ENCODE results near the gene MARK4.

MARK4 gene

DNA sequence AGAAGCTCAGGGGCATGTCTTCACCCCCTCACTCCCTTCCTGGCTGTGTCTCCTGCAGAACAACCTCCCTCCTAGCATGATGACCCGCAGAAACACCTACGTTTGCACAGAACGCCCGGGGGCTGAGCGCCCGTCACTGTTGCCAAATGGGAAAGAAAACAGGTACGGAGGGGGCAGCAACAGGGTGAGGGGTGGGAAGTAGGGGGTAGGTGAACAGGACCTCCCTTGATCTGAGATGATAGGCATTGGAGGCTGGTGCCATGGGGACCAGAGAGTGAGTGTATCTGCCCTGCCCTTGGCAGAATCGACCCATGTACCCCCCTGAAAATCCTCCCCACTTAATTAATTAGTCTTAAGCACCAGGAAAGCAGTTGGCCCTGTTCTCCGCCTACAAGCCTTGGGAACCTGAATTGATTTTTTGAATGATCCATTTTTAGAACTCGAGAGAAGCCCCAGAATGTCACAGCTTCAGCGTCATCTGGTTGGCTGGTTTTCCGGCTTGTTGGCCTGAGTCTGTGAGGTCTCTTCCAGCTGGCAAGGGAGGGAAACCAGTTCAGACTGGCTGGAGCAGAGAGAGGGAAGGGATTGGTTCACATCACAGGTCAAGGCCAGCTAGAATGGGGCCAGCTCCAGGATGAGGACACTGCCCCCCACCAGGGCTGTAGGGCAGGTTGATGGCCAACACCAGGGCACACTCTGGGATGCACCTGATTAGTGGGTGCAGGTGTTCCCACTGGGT lies 43.4 kb downstream of the MARK4 start:
- H3K4me3 ChIP-seq (ENCODE audit: low read depth, low read length), result no peak overlapping the region
- TF ChIP-seq, protein P1, sequence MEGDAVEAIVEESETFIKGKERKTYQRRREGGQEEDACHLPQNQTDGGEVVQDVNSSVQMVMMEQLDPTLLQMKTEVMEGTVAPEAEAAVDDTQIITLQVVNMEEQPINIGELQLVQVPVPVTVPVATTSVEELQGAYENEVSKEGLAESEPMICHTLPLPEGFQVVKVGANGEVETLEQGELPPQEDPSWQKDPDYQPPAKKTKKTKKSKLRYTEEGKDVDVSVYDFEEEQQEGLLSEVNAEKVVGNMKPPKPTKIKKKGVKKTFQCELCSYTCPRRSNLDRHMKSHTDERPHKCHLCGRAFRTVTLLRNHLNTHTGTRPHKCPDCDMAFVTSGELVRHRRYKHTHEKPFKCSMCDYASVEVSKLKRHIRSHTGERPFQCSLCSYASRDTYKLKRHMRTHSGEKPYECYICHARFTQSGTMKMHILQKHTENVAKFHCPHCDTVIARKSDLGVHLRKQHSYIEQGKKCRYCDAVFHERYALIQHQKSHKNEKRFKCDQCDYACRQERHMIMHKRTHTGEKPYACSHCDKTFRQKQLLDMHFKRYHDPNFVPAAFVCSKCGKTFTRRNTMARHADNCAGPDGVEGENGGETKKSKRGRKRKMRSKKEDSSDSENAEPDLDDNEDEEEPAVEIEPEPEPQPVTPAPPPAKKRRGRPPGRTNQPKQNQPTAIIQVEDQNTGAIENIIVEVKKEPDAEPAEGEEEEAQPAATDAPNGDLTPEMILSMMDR (IDR thresholded peaks at IDR 0.05; ENCODE audit: control insufficient read depth, extremely low read depth, insufficient read depth), result no peak
- DNase-seq (ENCODE audit: low read depth), result no peak

DNA sequence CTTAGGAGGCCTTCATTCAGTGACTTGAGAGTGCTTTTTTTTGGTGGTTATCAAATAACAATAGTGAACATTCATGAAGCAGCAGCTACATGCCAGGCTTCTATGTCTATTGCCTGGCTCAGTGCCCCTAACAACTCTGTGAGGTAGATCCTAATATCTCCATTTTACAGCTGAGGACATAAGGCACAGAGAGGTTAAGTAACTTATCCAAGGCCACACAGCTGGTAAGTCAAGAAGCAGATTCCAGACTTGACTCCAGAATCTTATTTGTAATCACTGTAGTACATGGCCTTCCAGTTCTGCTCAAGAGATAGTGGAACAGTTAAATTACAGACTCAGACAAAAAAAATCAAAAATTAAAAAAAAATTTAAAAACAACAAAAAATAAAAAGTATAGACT lies 44.8 kb downstream of the MARK4 start:
- H3K4me3 ChIP-seq (ENCODE audit: low read depth, low read length), result no peak overlapping the region
- TF ChIP-seq, protein P1 (IDR thresholded peaks at IDR 0.05; ENCODE audit: control insufficient read depth, extremely low read depth, insufficient read depth), result no peak
- no peak for DNase-seq (ENCODE audit: low read depth)

DNA sequence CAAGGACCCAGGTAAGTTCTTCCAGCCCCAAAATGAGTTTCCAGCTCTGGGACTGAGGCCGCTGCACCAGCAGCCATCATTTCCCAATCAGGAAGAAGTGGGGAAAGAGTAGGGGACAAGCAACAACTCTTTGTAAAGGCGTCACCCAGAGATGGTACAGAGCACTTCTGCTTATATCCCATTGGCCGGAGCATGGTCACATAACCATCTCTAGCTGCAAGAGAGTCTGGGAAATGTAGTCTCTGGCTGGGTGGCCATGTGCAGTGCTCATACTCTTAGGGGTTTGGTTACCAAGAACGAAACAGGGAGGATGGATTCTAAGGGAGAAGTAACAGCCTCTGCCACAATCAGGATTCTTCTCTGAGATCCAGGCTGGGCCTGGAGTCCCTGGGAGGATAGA lies 45.3 kb downstream of the MARK4 start:
- H3K4me3 ChIP-seq (ENCODE audit: low read depth, low read length), result no peak overlapping the region
- DNase-seq (ENCODE audit: low read depth), result no peak
- TF ChIP-seq, protein P1 (IDR thresholded peaks at IDR 0.05; ENCODE audit: control insufficient read depth, extremely low read depth, insufficient read depth), result no peak

DNA sequence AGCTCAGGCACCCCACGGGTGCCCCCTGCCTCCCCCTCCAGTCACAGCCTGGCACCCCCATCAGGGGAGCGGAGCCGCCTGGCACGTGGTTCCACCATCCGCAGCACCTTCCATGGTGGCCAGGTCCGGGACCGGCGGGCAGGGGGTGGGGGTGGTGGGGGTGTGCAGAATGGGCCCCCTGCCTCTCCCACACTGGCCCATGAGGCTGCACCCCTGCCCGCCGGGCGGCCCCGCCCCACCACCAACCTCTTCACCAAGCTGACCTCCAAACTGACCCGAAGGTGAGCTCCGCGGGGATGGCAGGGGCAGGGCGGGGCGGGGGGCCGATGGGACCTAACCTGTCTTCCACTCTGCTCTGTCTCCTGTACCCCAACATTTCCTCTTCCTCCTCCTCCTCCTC lies 46.6 kb downstream of the MARK4 start:
- TF ChIP-seq, protein P1 (IDR thresholded peaks at IDR 0.05; ENCODE audit: control insufficient read depth, extremely low read depth, insufficient read depth), result no peak
- H3K4me3 ChIP-seq (ENCODE audit: low read depth, low read length), result no peak overlapping the region
- DNase-seq (ENCODE audit: low read depth), result no peak

DNA sequence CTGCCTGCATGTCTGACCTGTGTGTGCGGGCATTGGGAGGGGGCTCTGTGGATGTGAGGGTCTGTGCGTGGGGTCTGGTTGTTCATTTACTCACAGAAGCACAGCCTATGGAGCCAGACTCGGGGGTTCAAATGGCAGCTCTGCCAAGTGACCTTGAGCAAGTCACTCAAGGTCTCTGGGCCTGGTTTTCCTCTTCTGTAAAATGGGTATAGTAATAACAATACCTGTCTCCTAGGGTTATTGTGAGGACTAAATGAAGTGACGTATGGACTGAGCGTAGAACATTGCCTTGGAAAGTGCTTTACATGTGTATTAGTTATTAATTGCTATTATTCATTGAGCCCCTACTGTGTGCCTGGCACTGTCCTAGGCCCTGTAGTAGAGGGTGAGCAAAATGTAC lies 47.2 kb downstream of the MARK4 start:
- no peak overlapping the region for H3K4me3 ChIP-seq (ENCODE audit: low read depth, low read length)
- no peak for DNase-seq (ENCODE audit: low read depth)
- TF ChIP-seq, protein P1 (IDR thresholded peaks at IDR 0.05; ENCODE audit: control insufficient read depth, extremely low read depth, insufficient read depth), result no peak

DNA sequence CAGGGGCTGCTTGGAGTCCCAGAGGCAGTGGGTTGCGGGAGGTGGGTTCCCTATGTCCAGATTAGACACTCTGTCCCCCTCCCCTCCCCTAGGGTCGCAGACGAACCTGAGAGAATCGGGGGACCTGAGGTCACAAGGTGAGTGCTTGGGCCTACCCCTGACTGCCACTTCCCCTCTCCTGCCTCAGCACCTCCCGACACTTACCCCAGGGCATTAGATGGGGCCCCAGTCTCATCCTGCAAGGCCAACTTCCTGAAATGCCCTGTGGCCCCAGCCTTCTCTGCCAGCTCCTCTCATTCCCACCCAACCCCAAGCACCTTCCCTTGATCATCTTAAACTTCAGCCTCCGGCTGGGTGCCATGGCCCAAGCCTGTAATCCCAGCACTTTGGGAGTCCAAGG lies 48.6 kb downstream of the MARK4 start:
- DNase-seq (ENCODE audit: low read depth), result no peak
- H3K4me3 ChIP-seq (ENCODE audit: low read depth, low read length), result no peak overlapping the region
- TF ChIP-seq, protein P1 (IDR thresholded peaks at IDR 0.05; ENCODE audit: control insufficient read depth, extremely low read depth, insufficient read depth), result no peak

DNA sequence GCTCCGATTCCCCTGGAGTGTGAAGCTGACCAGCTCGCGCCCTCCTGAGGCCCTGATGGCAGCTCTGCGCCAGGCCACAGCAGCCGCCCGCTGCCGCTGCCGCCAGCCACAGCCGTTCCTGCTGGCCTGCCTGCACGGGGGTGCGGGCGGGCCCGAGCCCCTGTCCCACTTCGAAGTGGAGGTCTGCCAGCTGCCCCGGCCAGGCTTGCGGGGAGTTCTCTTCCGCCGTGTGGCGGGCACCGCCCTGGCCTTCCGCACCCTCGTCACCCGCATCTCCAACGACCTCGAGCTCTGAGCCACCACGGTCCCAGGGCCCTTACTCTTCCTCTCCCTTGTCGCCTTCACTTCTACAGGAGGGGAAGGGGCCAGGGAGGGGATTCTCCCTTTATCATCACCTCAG lies 51.3 kb downstream of the MARK4 start:
- TF ChIP-seq, protein P1 (IDR thresholded peaks at IDR 0.05; ENCODE audit: control insufficient read depth, extremely low read depth, insufficient read depth), result no peak
- DNase-seq (ENCODE audit: low read depth), result no peak
- H3K4me3 ChIP-seq (ENCODE audit: low read depth, low read length), result no peak overlapping the region

Data from LNCaP clone FGC (cell line).